Epidermal melanocyte (primary cell): Measurements from ENCODE around the gene HSD3B2.

Experiments
- DNase-seq: peaks from one replicate; pipeline ENCODE4 v3.0.0; 2011; ENCODE audit warnings: low spot score; ENCODE audit not compliant: insufficient read length

Gene HSD3B2

DNA sequence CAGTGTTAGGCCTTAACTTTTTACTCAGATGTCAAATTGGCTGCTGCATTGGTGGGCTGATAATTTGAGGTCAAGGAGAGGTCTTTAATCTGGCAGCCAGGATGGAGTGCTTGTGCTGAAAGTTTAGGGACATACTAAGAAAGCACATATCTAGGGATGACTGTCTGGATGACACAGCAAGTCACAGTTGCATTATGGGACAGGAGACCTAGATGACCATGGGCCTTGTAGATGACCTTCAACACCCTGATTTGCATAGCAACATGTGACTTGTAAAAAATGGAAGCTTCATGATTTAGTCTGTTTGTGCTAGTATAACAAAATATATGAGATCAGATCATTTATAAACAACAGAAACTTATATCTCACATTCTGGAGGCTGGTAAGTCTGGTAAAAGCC, 18.0 kb upstream of the HSD3B2 start:
- DNase-seq: no peak

DNA sequence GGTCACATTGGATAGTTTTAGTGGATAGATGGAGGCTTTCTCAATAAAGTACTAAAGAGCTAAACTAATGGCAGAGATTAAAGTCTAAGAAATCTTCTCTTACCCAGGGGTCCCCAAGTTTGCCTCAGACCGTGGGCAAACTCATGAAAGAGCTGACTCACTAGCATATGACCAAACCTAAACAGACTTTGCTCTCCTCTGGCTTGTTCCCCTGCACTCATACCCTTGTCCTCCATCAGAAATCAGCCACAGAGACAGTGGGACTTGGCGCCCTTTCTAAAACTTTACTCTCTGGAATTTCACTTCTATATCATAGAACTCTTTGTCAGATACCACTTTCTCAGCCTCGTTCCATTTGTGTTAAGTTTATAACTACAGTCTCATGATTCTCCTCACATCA, 17.0 kb upstream of the HSD3B2 start:
- DNase-seq: no peak

DNA sequence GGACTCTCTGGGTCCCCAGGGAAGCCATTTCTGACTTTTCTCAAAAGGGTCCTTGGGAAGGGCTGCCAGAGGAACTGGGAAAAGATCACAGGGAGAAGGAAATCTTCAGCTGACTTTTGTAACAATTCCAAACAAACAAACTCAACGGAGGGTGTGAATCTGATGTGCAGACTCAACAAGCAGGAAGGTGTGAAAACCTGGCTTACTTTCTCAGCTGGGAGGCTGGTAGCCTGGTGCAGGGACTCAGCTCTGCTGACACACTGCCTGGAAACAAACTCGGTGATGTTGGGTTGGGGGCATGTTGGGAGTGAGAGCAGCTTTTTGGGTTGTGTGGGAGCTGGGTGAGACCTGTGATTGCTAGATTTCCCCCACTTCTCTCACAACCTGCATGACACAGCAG, 10.2 kb upstream of the HSD3B2 start:
- DNase-seq: no peak

DNA sequence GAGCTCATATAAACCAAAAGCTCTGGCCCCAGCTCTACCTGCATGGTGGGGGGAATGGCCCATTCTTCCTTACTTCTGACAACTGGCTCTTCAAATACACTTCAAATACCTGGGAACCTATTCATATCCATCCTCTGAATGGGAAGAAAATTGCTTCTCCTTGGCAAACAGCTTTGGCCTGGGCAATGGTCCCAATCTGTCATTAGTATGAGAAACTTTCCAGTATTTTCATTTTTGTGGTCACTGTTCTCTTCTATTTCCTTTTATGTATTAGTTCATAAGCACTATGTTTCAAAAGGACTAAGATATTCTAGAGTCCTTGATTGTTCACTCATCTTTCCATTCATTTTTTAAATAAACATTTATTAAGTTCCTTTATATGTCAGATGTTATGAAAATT, 5.2 kb upstream of the HSD3B2 start:
- DNase-seq: no peak

GRCh38 chr1:119410961-119411360, 4.0 kb upstream of the HSD3B2 start:
- DNase-seq: no peak

GRCh38 chr1:119416006-119416640, 1.2 kb downstream of the HSD3B2 start:
- DNase-seq: no peak

- no peak for DNase-seq
These were observed 4.2 kb downstream of the HSD3B2 start for GRCh38 chr1:119419109-119419508.

GRCh38 chr1:119420638-119421037, 5.7 kb downstream of the HSD3B2 start:
- DNase-seq: no peak

GRCh38 chr1:119422631-119423030, 7.7 kb downstream of the HSD3B2 start:
- DNase-seq: no peak

DNA sequence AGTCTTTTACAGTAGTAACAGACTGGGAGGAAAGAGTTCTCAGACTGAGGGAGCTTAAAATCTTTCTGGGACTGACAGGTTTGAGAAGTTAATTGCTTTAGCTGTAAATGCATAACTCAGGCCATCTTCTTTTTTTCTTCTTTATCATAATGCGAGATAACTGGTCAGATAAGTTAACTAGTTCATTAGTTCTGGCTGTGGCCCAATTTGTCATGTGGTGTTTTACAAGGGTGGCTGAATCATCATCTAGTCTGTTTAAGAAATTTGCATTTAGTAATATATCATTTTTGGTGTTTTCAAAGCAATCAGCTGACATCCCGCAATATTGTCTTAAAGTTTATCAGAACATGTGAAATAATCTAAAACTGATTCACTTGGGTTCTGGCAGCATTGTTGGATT, 14.0 kb downstream of the HSD3B2 start:
- DNase-seq: no peak

GRCh38 chr1:119429687-119430086, 14.7 kb downstream of the HSD3B2 start:
- no peak for DNase-seq

DNA sequence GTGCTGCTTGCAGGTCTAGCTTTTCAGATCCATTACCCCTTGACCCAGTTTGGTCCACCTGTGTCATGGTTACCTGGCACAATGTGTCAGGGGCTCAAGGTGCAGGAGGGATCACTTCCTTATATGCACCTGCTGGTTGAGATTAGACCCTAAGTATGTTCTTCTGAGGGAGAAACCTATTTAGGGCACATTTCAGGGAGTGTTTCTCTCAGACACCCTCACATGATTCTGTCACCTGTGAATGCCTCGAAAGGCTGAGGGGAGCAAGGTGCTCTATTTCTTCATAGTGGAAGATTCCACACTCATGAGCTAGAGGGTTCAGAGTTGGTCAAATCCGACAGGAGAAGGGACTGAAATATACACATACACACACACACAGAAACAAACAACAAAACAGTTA, 15.5 kb downstream of the HSD3B2 start:
- DNase-seq: no peak

DNA sequence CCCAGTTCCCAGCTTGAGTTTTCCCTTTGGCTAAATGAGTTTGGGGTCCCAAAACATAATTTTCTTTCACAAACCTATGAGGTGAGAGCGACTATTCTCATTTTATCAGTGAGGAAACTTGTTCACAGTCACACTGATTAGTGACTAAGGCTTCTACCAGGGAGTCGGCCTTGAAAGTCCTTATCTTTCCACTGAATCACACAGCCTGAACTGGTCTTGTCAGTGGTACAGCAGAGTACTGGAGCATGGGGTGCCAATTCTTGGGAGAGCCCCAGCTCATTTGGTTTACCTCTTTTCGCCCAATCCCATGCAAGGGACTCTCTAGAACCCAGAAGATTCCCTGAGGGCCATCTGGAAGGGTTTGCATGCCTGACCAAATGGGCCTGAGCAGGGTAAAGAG, 16.9 kb downstream of the HSD3B2 start:
- DNase-seq: no peak

DNA sequence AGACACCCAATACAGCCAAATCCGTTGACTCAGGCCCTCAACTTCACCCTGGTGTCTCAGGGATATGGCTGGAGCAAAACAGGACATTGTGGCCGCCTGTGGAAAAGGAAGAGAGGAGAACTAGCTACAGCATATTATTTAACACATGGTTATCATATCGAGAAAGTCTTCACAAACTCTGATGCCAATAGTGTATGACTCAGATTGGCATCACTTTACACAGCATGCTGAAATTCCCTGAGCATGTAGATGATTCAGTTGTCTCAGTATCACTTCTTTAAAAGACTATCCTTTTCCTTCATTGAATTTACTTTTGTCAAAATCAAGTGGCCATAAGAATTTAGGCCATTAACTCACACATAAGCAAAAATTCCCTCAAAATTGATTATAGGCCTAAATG, 20.1 kb downstream of the HSD3B2 start:
- no peak for DNase-seq

GRCh38 chr1:119438761-119439160, 23.8 kb downstream of the HSD3B2 start:
- DNase-seq: no peak

- no peak for DNase-seq
These were observed 25.9 kb downstream of the HSD3B2 start for GRCh38 chr1:119440721-119441307.

DNA sequence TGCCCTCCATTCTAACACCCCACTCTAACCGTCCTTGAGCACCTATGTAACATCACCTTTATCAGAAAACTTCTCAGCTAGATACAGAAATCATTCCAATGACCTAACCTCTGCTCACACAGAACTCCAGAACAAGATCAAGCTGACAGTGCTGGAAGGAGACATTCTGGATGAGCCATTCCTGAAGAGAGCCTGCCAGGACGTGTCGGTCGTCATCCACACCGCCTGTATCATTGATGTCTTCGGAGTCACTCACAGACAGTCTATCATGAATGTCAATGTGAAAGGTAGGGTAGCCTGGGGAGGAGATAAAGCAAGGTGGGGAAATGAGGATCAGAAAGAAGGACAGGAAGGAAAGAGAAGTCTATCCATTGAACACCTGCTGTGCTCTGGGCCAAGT, 27.8 kb downstream of the HSD3B2 start:
- DNase-seq: no peak

GRCh38 chr1:119446321-119446720, 31.4 kb downstream of the HSD3B2 start:
- no peak for DNase-seq

DNA sequence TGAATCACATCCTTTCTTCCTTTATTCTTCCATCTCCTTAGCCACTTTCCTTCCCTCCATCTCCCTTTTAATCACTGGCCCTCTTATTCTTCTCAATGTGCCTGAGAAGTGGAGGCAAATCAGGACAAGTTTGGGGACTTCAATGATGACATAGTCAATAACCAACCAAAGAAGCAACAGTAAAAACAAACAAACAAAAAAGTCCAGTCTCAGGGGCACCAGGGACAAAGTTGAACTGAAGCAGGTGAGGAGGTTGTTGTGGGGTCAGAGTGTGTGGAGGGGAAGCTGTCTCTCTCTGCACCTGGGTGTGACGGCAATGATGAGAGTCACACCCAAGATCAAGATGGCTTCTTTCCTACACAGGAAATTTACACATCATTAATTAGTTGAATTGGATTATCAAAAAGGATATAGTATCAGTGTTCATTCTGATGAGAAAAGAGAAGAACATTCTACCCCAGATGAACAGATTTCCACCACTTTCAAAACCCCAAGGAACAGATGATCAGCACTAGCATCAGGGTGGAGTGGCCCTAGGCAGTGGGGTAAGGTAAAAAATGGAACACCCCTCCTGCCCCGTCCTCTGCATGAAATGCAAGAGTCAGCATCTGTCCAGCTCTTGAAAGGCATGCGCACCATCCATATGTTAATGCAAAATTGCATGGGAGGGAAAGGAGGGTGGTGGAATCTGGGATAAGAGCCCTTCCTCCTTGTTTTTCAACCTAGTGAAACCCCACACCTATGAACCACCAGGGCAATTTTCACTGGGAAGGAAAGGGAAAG, 32.6 kb downstream of the HSD3B2 start:
- DNase-seq: no peak

- DNase-seq: no peak
These were observed 33.2 kb downstream of the HSD3B2 start for GRCh38 chr1:119448127-119448511.

- no peak for DNase-seq
These were observed 35.0 kb downstream of the HSD3B2 start for GRCh38 chr1:119449971-119450370.

- DNase-seq: no peak
These were observed 36.2 kb downstream of the HSD3B2 start for GRCh38 chr1:119451158-119451557.

GRCh38 chr1:119452091-119452490, 37.1 kb downstream of the HSD3B2 start:
- no peak for DNase-seq
